ENCODE measurements around the gene MYLK.

The MYLK gene

GRCh38 chr3:123802007-123802625 lies 82.0 kb downstream of the MYLK start:
- H3K4me1 ChIP-seq (ENCODE audit: control insufficient read depth, insufficient read depth, low read length), result peaks cover 4% of the 10 kb centered on the region
- H3K4me3 ChIP-seq (ENCODE audit: low read depth, low read length), result no peak overlapping the region
- H3K36me3 ChIP-seq (ENCODE audit: control insufficient read depth, insufficient read depth, low read length), result no peaks in the 10 kb centered on the region
- no peaks in the 10 kb centered on the region for H3K27me3 ChIP-seq (ENCODE audit: control insufficient read depth, insufficient read depth, low read length)
- H3K9ac ChIP-seq (ENCODE audit: low read depth, low read length), result no peak overlapping the region
- no peaks in the 10 kb centered on the region for H3K9me3 ChIP-seq (ENCODE audit: control insufficient read depth, insufficient read depth, low read length)

- Histone ChIP-seq H3K4me1 (ENCODE audit: control insufficient read depth, insufficient read depth, low read length) (peaks cover 4% of the 10 kb centered on the region), H3K9ac (ENCODE audit: low read depth, low read length) (no peak overlapping the region), H3K9me3 (ENCODE audit: control insufficient read depth, insufficient read depth, low read length) (no peaks in the 10 kb centered on the region), H3K36me3 (ENCODE audit: control insufficient read depth, insufficient read depth, low read length) (no peaks in the 10 kb centered on the region), H3K27me3 (ENCODE audit: control insufficient read depth, insufficient read depth, low read length) (no peaks in the 10 kb centered on the region), H3K4me3 (ENCODE audit: low read depth, low read length) (no peak overlapping the region)
Observed at GRCh38 chr3:123801474-123801873, 82.7 kb downstream of the MYLK start.

DNA sequence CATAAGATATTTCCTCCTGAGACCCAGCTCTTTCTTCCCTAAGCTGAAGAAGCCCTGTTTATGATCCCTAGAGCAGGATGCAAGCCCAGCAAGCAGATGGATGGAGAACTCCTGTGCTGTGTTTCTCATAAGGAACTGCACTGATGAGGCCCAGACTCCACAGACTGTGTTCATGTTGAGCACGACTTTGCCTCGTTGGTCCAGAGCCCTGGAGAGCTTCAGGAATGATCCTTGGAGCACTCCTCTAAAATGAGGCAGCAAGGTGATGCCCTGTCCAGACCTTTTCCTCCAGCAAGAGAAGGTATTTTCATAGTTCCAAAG lies 83.8 kb downstream of the MYLK start:
- no peak overlapping the region for H3K4me3 ChIP-seq (ENCODE audit: low read depth, low read length)

DNA sequence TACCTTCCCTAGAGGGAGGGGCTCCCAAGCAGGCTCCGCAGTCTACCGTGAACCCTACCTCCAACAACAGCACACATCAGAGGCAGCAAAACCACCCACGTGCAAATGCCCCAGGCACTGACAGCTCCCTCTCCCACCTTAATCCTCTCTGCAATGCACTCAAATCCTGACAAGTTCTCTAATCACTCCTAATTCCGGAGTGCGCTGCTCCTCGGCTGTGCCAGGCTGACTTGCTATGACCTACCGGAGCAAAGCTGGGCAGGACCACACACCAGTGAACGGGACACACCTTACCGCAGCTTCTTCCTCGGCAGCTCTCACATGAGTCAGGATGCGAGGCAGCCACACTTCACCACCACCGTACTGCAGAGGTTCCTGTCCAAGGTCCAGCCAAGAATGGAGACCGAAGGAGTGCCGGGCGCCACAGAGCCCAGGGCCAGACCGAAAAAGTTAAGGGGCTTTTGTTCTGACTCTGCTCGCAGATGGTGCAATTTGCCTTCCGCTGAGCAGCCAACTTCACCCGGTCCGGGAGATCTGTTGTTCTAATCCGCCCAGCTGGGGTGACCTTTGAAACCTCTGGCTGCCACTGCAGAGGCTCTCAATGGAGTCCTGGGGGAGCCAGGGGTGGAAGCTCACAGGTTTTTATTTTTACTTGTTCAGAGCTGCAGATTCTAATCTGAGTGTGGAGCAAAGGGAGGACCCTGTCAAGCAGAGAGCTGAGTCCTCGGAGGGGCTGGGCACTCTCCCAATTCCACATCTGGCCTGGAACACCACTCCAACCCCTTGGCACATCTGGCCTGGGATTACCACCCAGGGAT lies 84.4 kb downstream of the MYLK start:
- no peaks in the 10 kb centered on the region for H3K27me3 ChIP-seq (ENCODE audit: control insufficient read depth, insufficient read depth, low read length)
- peaks cover 4% of the 10 kb centered on the region for H3K4me1 ChIP-seq (ENCODE audit: control insufficient read depth, insufficient read depth, low read length)
- no peak overlapping the region for H3K4me3 ChIP-seq (ENCODE audit: low read depth, low read length)
- H3K36me3 ChIP-seq (ENCODE audit: control insufficient read depth, insufficient read depth, low read length), result no peaks in the 10 kb centered on the region
- H3K9ac ChIP-seq (ENCODE audit: low read depth, low read length), result no peak overlapping the region
- no peaks in the 10 kb centered on the region for H3K9me3 ChIP-seq (ENCODE audit: control insufficient read depth, insufficient read depth, low read length)

More for the DNA sequence above, 83.8 kb downstream of the MYLK start:
- H3K4me1 ChIP-seq (ENCODE audit: control insufficient read depth, insufficient read depth, low read length), result peaks cover 4% of the 10 kb centered on the region
- H3K27me3 ChIP-seq (ENCODE audit: control insufficient read depth, insufficient read depth, low read length), result no peaks in the 10 kb centered on the region
- no peaks in the 10 kb centered on the region for H3K9me3 ChIP-seq (ENCODE audit: control insufficient read depth, insufficient read depth, low read length)
- H3K36me3 ChIP-seq (ENCODE audit: control insufficient read depth, insufficient read depth, low read length), result no peaks in the 10 kb centered on the region
- H3K9ac ChIP-seq (ENCODE audit: low read depth, low read length), result no peak overlapping the region

GRCh38 chr3:123798550-123798949 lies 85.6 kb downstream of the MYLK start:
- no peaks in the 10 kb centered on the region for H3K36me3 ChIP-seq (ENCODE audit: control insufficient read depth, insufficient read depth, low read length)
- no peak overlapping the region for H3K9ac ChIP-seq (ENCODE audit: low read depth, low read length)
- no peaks in the 10 kb centered on the region for H3K9me3 ChIP-seq (ENCODE audit: control insufficient read depth, insufficient read depth, low read length)
- H3K4me3 ChIP-seq (ENCODE audit: low read depth, low read length), result no peak overlapping the region
- H3K4me1 ChIP-seq (ENCODE audit: control insufficient read depth, insufficient read depth, low read length), result peaks cover 4% of the 10 kb centered on the region
- H3K27me3 ChIP-seq (ENCODE audit: control insufficient read depth, insufficient read depth, low read length), result no peaks in the 10 kb centered on the region

- Histone ChIP-seq H3K27me3 (ENCODE audit: control insufficient read depth, insufficient read depth, low read length) (no peaks in the 10 kb centered on the region), H3K4me3 (ENCODE audit: low read depth, low read length) (no peak overlapping the region), H3K9me3 (ENCODE audit: control insufficient read depth, insufficient read depth, low read length) (no peaks in the 10 kb centered on the region), H3K36me3 (ENCODE audit: control insufficient read depth, insufficient read depth, low read length) (no peaks in the 10 kb centered on the region), H3K4me1 (ENCODE audit: control insufficient read depth, insufficient read depth, low read length) (peaks cover 4% of the 10 kb centered on the region), H3K9ac (ENCODE audit: low read depth, low read length) (no peak overlapping the region)
Observed at GRCh38 chr3:123795471-123796251, 88.5 kb downstream of the MYLK start.

- Histone ChIP-seq H3K36me3 (ENCODE audit: control insufficient read depth, insufficient read depth, low read length) (no peaks in the 10 kb centered on the region), H3K4me3 (ENCODE audit: low read depth, low read length) (no peak overlapping the region), H3K27me3 (ENCODE audit: control insufficient read depth, insufficient read depth, low read length) (no peaks in the 10 kb centered on the region), H3K9me3 (ENCODE audit: control insufficient read depth, insufficient read depth, low read length) (no peaks in the 10 kb centered on the region), H3K4me1 (ENCODE audit: control insufficient read depth, insufficient read depth, low read length) (peaks cover 3% of the 10 kb centered on the region), H3K9ac (ENCODE audit: low read depth, low read length) (no peak overlapping the region)
Observed at GRCh38 chr3:123793425-123793824, 90.7 kb downstream of the MYLK start.

DNA sequence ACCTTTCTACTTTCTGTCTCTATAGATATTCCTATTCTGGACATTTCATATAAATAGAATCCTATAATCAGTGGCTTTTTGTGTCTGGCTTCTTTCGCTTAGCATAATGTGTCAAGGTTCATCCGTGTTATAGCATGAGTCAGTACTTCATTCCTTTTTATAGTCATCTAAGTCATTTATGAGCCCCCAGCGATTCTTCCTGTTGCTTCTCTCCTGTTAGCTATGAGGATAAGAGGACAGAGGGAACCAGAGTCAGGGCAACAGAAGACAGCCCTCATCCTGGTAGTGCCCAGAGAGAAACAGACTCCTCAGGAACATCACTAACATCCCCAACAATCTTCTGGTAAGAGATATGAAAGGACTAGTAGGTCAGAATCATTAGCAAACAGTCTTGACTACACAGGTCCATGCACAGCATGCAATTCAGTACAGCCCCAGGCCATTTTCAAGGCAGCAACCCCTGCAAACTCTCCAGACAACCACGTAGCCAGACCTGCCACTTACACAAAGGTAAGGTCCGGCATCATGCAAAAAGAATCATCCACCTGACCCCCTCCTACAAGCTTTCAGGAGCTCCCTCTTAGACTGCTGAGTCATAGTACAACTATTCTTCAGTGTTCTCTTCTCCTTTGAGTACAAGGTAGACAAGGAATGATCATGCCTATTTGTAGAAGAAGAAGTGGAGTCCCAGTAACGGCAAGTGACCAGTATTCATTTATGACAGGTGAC lies 91.5 kb downstream of the MYLK start:
- Histone ChIP-seq H3K4me1 (ENCODE audit: control insufficient read depth, insufficient read depth, low read length) (peaks cover 3% of the 10 kb centered on the region), H3K9ac (ENCODE audit: low read depth, low read length) (no peak overlapping the region), H3K4me3 (ENCODE audit: low read depth, low read length) (no peak overlapping the region), H3K27me3 (ENCODE audit: control insufficient read depth, insufficient read depth, low read length) (no peaks in the 10 kb centered on the region), H3K36me3 (ENCODE audit: control insufficient read depth, insufficient read depth, low read length) (no peaks in the 10 kb centered on the region), H3K9me3 (ENCODE audit: control insufficient read depth, insufficient read depth, low read length) (no peaks in the 10 kb centered on the region)

GRCh38 chr3:123791898-123792297 lies 92.2 kb downstream of the MYLK start:
- H3K4me3 ChIP-seq (ENCODE audit: low read depth, low read length), result no peak overlapping the region
- no peaks in the 10 kb centered on the region for H3K27me3 ChIP-seq (ENCODE audit: control insufficient read depth, insufficient read depth, low read length)
- no peaks in the 10 kb centered on the region for H3K36me3 ChIP-seq (ENCODE audit: control insufficient read depth, insufficient read depth, low read length)
- H3K4me1 ChIP-seq (ENCODE audit: control insufficient read depth, insufficient read depth, low read length), result peaks cover 3% of the 10 kb centered on the region
- no peaks in the 10 kb centered on the region for H3K9me3 ChIP-seq (ENCODE audit: control insufficient read depth, insufficient read depth, low read length)
- H3K9ac ChIP-seq (ENCODE audit: low read depth, low read length), result no peak overlapping the region

- no peak overlapping the region for H3K9ac ChIP-seq (ENCODE audit: low read depth, low read length)
- H3K27me3 ChIP-seq (ENCODE audit: control insufficient read depth, insufficient read depth, low read length), result no peaks in the 10 kb centered on the region
- H3K9me3 ChIP-seq (ENCODE audit: control insufficient read depth, insufficient read depth, low read length), result no peaks in the 10 kb centered on the region
- no peaks in the 10 kb centered on the region for H3K36me3 ChIP-seq (ENCODE audit: control insufficient read depth, insufficient read depth, low read length)
- H3K4me3 ChIP-seq (ENCODE audit: low read depth, low read length), result no peak overlapping the region
- H3K4me1 ChIP-seq (ENCODE audit: control insufficient read depth, insufficient read depth, low read length), result peaks cover 3% of the 10 kb centered on the region
Observed at GRCh38 chr3:123791417-123791816, 92.7 kb downstream of the MYLK start.

GRCh38 chr3:123791073-123791370 lies 93.1 kb downstream of the MYLK start:
- Histone ChIP-seq H3K9me3 (ENCODE audit: control insufficient read depth, insufficient read depth, low read length) (no peaks in the 10 kb centered on the region), H3K9ac (ENCODE audit: low read depth, low read length) (no peak overlapping the region)

More at GRCh38 chr3:123791073-123791370, 93.1 kb downstream of the MYLK start:
- Histone ChIP-seq H3K36me3 (ENCODE audit: control insufficient read depth, insufficient read depth, low read length) (no peaks in the 10 kb centered on the region), H3K4me3 (ENCODE audit: low read depth, low read length) (no peak overlapping the region), H3K4me1 (ENCODE audit: control insufficient read depth, insufficient read depth, low read length) (peaks cover 3% of the 10 kb centered on the region), H3K27me3 (ENCODE audit: control insufficient read depth, insufficient read depth, low read length) (no peaks in the 10 kb centered on the region)
